H9 (cell line): ENCODE data around the gene KLRC2. TPM values are rescaled to one million over a fixed set of nuclear protein-coding genes. Genes with fewer than 3 reads are reported as not detected.
"Not testable (repeated sequence)": the region's sequence is repeated elsewhere in the genome, so short reads cannot be mapped to it uniquely, and the experiment has no call there.

ENCODE experiments used
- DNase-seq: peaks from one replicate; pipeline ENCODE4 v3.0.0-alpha.2; 2017
- H2AFZ ChIP-seq: one replicate; pipeline ENCODE4 v1.6.1; 2013; ENCODE audit warnings: mild to moderate bottlenecking, low read length, control low read depth, moderate library complexity
- H2AK5ac ChIP-seq: 2 replicates; pipeline ENCODE4 v1.6.1; 2013; ENCODE audit warnings: low read length, control low read depth, mixed read lengths; ENCODE audit not compliant: insufficient read length
- H2BK120ac ChIP-seq: one replicate; pipeline ENCODE4 v1.6.1; 2013; ENCODE audit warnings: low read depth, mild to moderate bottlenecking, low read length, control low read depth, inconsistent platforms; ENCODE audit not compliant: poor library complexity, severe bottlenecking
- H2BK12ac ChIP-seq: 2 replicates; pipeline ENCODE4 v1.6.1; 2013; ENCODE audit warnings: low read length, control low read depth, mixed read lengths, low read depth; ENCODE audit not compliant: insufficient read length
- H2BK15ac ChIP-seq: 2 replicates; pipeline ENCODE4 v1.6.1; 2013; ENCODE audit warnings: low read depth, low read length, control low read depth
- H2BK20ac ChIP-seq: one replicate; pipeline ENCODE4 v1.6.1; 2013; ENCODE audit warnings: low read depth, mild to moderate bottlenecking, low read length, control low read depth, inconsistent platforms; ENCODE audit not compliant: poor library complexity, severe bottlenecking
- H2BK5ac ChIP-seq: 2 replicates; pipeline ENCODE4 v1.6.1; 2013; ENCODE audit warnings: low read length, control low read depth, mixed read lengths; ENCODE audit not compliant: insufficient read length
- H3K14ac ChIP-seq: 2 replicates; pipeline ENCODE4 v1.6.1; 2013; ENCODE audit warnings: low read length, control low read depth; ENCODE audit not compliant: insufficient read depth
- H3K18ac ChIP-seq: 2 replicates; pipeline ENCODE4 v1.6.1; 2013; ENCODE audit warnings: low read depth, mild to moderate bottlenecking, mixed read lengths, low read length, control low read depth; ENCODE audit not compliant: insufficient read length
- H3K23ac ChIP-seq: 2 replicates; pipeline ENCODE4 v1.6.1; 2013; ENCODE audit warnings: low read length, control low read depth, mixed read lengths, low read depth; ENCODE audit not compliant: insufficient read length
- H3K23me2 ChIP-seq: 2 replicates; pipeline ENCODE4 v1.6.1; 2013; ENCODE audit warnings: low read depth, mild to moderate bottlenecking, mixed read lengths, low read length, control low read depth; ENCODE audit not compliant: insufficient read length, poor library complexity, severe bottlenecking
- H3K27ac ChIP-seq: 2 replicates; pipeline ENCODE4 v1.5.1; 2013; ENCODE audit warnings: low read length, control low read depth, mixed read lengths, low read depth; ENCODE audit not compliant: insufficient read length
- H3K27me3 ChIP-seq: 2 replicates; pipeline ENCODE4 v1.6.1; 2013; ENCODE audit warnings: low read length, control low read depth, inconsistent platforms; ENCODE audit not compliant: insufficient read depth
- H3K4ac ChIP-seq: 2 replicates; pipeline ENCODE4 v1.6.1; 2013; ENCODE audit warnings: low read depth, mild to moderate bottlenecking, control low read depth, inconsistent platforms, low read length, moderate library complexity
- H3K4me1 ChIP-seq: 2 replicates; pipeline ENCODE4 v1.6.1; 2013; ENCODE audit warnings: low read length, control low read depth, inconsistent platforms; ENCODE audit not compliant: insufficient read depth
- H3K4me2 ChIP-seq: 2 replicates; pipeline ENCODE4 v1.6.1; 2013; ENCODE audit warnings: low read length, control low read depth, mixed read lengths; ENCODE audit not compliant: insufficient read length, insufficient read depth
- H3K56ac ChIP-seq: 2 replicates; pipeline ENCODE4 v1.6.1; 2013; ENCODE audit warnings: low read depth, mild to moderate bottlenecking, mixed read lengths, low read length, control low read depth; ENCODE audit not compliant: insufficient read length
- H3K79me1 ChIP-seq: 2 replicates; pipeline ENCODE4 v1.6.1; 2013; ENCODE audit warnings: low read depth, mild to moderate bottlenecking, moderate library complexity, low read length, control low read depth, inconsistent platforms; ENCODE audit not compliant: insufficient read depth, poor library complexity, severe bottlenecking
- H3K79me2 ChIP-seq: 2 replicates; pipeline ENCODE4 v1.6.1; 2013; ENCODE audit warnings: low read length, control low read depth, inconsistent platforms; ENCODE audit not compliant: insufficient read depth
- H3K9ac ChIP-seq: 2 replicates; pipeline ENCODE4 v1.6.1; 2013; ENCODE audit warnings: low read length, control low read depth, mixed read lengths; ENCODE audit not compliant: insufficient read length; ENCODE audit errors: extremely low read depth
- H3K9me3 ChIP-seq: one replicate; pipeline ENCODE4 v1.6.1; 2013; ENCODE audit warnings: low read depth, low read length, inconsistent platforms; ENCODE audit not compliant: control insufficient read depth
- H3T11ph ChIP-seq: one replicate; pipeline ENCODE4 v1.6.1; 2013; ENCODE audit warnings: mild to moderate bottlenecking, low read length, control low read depth, inconsistent platforms
- H4K20me1 ChIP-seq: one replicate; pipeline ENCODE4 v1.6.1; 2013; ENCODE audit not compliant: control insufficient read depth, insufficient read length, insufficient read depth
- H4K5ac ChIP-seq: 2 replicates; pipeline ENCODE4 v1.6.1; 2013; ENCODE audit warnings: low read depth, mild to moderate bottlenecking, mixed read lengths, low read length, control low read depth; ENCODE audit not compliant: insufficient read length
- H4K8ac ChIP-seq: replicated peaks from 2 replicates; pipeline ENCODE4 v1.6.1; 2013; ENCODE audit warnings: low read length, control low read depth, mixed read lengths, low read depth; ENCODE audit not compliant: insufficient read length
- H4K91ac ChIP-seq: 2 replicates; pipeline ENCODE4 v1.6.1; 2013; ENCODE audit warnings: low read depth, mild to moderate bottlenecking, moderate library complexity, mixed read lengths, low read length, control low read depth; ENCODE audit not compliant: insufficient read length
- H3K27ac Mint-ChIP-seq, 3 experiments: 2 replicates in 2 of 3; 3 replicates in 1 of 3; pipeline ENCODE4 v1.8.0; 2020 to 2021; ENCODE audit warnings: mixed read lengths in 3 of 3, mild to moderate bottlenecking in 1 of 3, moderate library complexity in 1 of 3
- H3K27me3 Mint-ChIP-seq: 2 replicates; pipeline ENCODE4 v1.8.0; 2021; ENCODE audit warnings: low read depth, mild to moderate bottlenecking, moderate library complexity, mixed read lengths
- H3K36me3 Mint-ChIP-seq, 3 experiments: 2 replicates in 2 of 3; 3 replicates in 1 of 3; pipeline ENCODE4 v1.8.0; 2020 to 2021; ENCODE audit warnings: low read depth in 3 of 3, mixed read lengths in 3 of 3; ENCODE audit not compliant: insufficient read depth in 1 of 3
- H3K4me1 Mint-ChIP-seq, 2 experiments: 2 replicates each; pipeline ENCODE4 v1.8.0; 2020; ENCODE audit warnings: mixed read lengths in 2 of 2
- H3K4me3 Mint-ChIP-seq, 2 experiments: 2 replicates in 1 of 2; 3 replicates in 1 of 2; pipeline ENCODE4 v1.8.0; 2020 to 2021; ENCODE audit warnings: mild to moderate bottlenecking in 2 of 2, mixed read lengths in 2 of 2, moderate library complexity in 1 of 2
- H3K9me3 Mint-ChIP-seq, 2 experiments: 2 replicates in 1 of 2; 3 replicates in 1 of 2; pipeline ENCODE4 v1.8.0; 2020; ENCODE audit warnings: mild to moderate bottlenecking in 2 of 2, mixed read lengths in 2 of 2, moderate library complexity in 1 of 2
- CTCF ChIP-seq: fragments of 200-600 bp; sonication (generic); conservative IDR thresholded peaks from 3 replicates; pipeline ENCODE4 v1.8.0; 2021; ENCODE audit warnings: antibody characterized with exemption, mild to moderate bottlenecking
- WGBS: extraction: QIAGEN DNeasy Blood & Tissue Kit; methylation state at CpG from one replicate; pipeline ENCODE4 v1.1.7; 2013; ENCODE audit warnings: missing lambda C conversion rate, low lambda C conversion rate, mixed read lengths; ENCODE audit not compliant: insufficient read length; ENCODE audit errors: extremely low coverage; 5-methylcytosine and 5-hydroxymethylcytosine counted together
- total RNA-seq: library from RNA; stranded (reverse); gene quantifications from 2 replicates; pipeline ENCODE4 v1.2.1, GENCODE V29; 2021

KLRC2 gene
- total RNA-seq, 1 experiment from 2014 or later = not detected

GRCh38 chr12:10392394-10392930 lies 43.3 kb downstream of the KLRC2 start:
- TF ChIP-seq CTCF = no peak
- Histone ChIP-seq H3K18ac (no peak overlapping the region), H2BK20ac (no peak overlapping the region), H2AK5ac (no peak overlapping the region), H3K4me2 (no peak overlapping the region), H3T11ph (no peak overlapping the region), H4K5ac (no peak overlapping the region), H2AFZ (no peak overlapping the region), H3K23me2 (no peaks in the 10 kb centered on the region), H3K56ac (no peak overlapping the region), H2BK12ac (no peak overlapping the region), H2BK5ac (no peak overlapping the region), H3K79me2 (no peaks in the 10 kb centered on the region), H3K14ac (no peak overlapping the region), H3K9ac (no peak overlapping the region), H3K27ac (no peak overlapping the region), H3K27me3 (no peaks in the 10 kb centered on the region), H3K9me3 (no peaks in the 10 kb centered on the region), H3K79me1 (no peaks in the 10 kb centered on the region), H4K91ac (no peak overlapping the region), H2BK120ac (no peak overlapping the region), H3K4ac (no peak overlapping the region), H3K23ac (no peak overlapping the region), H4K8ac (no peak overlapping the region), H3K4me1 (no peaks in the 10 kb centered on the region; the same call in 1 of the 2 replicates), H2BK15ac (no peak overlapping the region), H4K20me1 (no peaks in the 10 kb centered on the region)
- H3K36me3 Mint-ChIP-seq = no peaks in the 10 kb centered on the region
- H3K4me3 Mint-ChIP-seq = no peak overlapping the region
- H3K9me3 Mint-ChIP-seq = no peaks in the 10 kb centered on the region
- WGBS = no CpG with 5 or more reads among the region's 7 CpGs
- no peak overlapping the region for H3K27ac Mint-ChIP-seq
- no peaks in the 10 kb centered on the region for H3K27me3 Mint-ChIP-seq
- DNase-seq = no peak
- H3K4me1 Mint-ChIP-seq = peaks cover 4% of the 10 kb centered on the region in 2 experiments; a peak in 3 of 4 replicates

DNA sequence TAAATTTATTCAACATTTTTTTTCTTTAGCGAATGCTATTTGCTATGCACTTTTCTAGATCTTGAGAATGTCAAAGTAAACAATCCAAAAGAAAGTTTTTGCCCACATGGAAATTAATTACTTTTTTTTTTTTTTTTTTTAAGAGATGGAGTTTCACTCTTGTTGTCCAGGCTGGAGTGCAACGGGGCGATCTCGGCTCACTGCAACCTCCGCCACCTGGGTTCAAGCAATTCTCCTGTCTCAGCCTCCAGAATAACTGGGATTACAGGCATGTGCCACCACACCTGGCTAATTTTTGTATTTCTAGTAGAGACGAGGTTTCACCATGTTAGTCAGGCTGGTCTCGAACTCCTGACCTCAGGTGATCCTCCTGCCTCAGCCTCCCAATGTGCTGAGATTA lies 44.8 kb downstream of the KLRC2 start:
- H3K9me3 ChIP-seq, H4K20me1 ChIP-seq, H4K5ac ChIP-seq, H3K4me2 ChIP-seq, H2AK5ac ChIP-seq, H2BK20ac ChIP-seq, H4K8ac ChIP-seq, H3K4me1 ChIP-seq, H3K9ac ChIP-seq, H3K14ac ChIP-seq, H3K23me2 ChIP-seq, H2AFZ ChIP-seq, H3K27ac Mint-ChIP-seq, H2BK12ac ChIP-seq, H2BK5ac ChIP-seq, H3K79me2 ChIP-seq, H3K27me3 ChIP-seq, H3K18ac ChIP-seq, H2BK15ac ChIP-seq, H3K27me3 Mint-ChIP-seq, H2BK120ac ChIP-seq, H3K79me1 ChIP-seq, H3K27ac ChIP-seq, H3K36me3 Mint-ChIP-seq, H3K4ac ChIP-seq, H3K56ac ChIP-seq, H3K4me3 Mint-ChIP-seq, H3K4me1 Mint-ChIP-seq, H3K23ac ChIP-seq, H3T11ph ChIP-seq, DNase-seq, H3K9me3 Mint-ChIP-seq, H4K91ac ChIP-seq: not testable (repeated sequence)
- no CpG with 5 or more reads among the region's 7 CpGs for WGBS
